Measurements from ENCODE around the gene CHRNB2. TPM values are rescaled to one million over a fixed set of nuclear protein-coding genes. Genes with fewer than 3 reads are reported as not detected.

CHRNB2 gene
- total and polyA plus RNA-seq, 9 of the 15 experiments (the other 6 are each of a cell fraction or from before 2014, with no cell fraction given): 0.01 TPM; not detected in 8

DNA sequence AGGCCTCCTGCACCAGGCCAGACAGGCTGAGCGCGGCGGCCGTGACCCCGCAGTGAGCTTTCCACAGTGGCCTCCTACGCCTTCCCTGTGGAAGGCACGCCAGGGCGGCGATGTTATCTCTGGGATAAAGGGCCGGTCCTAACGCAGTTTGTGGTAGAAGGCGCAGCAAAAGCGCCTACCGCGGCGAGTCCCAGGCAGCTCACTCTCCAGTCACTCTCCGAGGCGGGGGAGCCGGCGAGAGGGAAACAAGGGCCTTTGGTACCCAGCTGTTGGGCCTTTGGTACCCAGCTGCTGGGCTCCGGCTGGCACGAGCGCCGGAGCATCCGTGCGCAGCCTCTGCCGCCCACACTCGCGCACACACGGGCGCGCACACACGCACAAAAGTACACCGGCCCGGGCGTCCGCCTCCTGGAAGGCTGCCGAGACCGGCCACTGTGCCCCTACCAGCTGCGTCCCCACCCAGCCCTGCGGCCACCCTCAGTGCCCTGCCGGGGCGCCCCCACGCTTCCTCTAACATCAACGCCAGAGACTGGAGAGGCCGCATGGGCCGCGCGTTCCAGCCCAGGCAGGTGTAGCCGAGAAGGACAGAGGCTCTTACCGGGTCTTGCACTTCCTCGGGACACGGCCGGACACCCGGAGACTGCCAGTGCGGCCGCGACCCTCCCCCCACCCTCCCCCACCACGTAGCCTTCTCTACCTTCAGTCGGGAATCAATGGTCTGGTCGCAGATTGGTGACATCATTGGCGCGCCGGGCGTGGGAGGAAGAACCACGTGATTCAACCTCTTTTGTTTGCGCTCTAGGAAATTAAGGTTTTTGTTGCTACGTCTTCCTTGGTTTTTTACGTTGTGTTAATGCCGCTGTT is 59.9 kb downstream of the CHRNB2 start (continued):
- TF ChIP-seq SRSF9 (IDR thresholded peaks at IDR 0.05; ENCODE audit: borderline replicate concordance, low read depth, low read length) (no peak), SOX6 (IDR thresholded peaks at IDR 0.05) (peak; percentile 60), MTA1 (IDR thresholded peaks at IDR 0.05; ENCODE audit: borderline replicate concordance) (peak; percentile 99), HNRNPLL (IDR thresholded peaks at IDR 0.05; ENCODE audit: low read depth, low read length, poor library complexity, severe bottlenecking) (peak; percentile 93), RHOXF2B (CRISPR knock-in tag; conservative IDR thresholded peaks at IDR 0.05) (no peak), KDM5B (IDR thresholded peaks at IDR 0.05; ENCODE audit: insufficient replicate concordance, low read depth, low read length) (peak; percentile 90), ZNF668 (CRISPR knock-in tag; IDR thresholded peaks at IDR 0.05) (no peak), MYNN (IDR thresholded peaks at IDR 0.05) (no peak), MYNN (CRISPR knock-in tag; IDR thresholded peaks at IDR 0.05) (no peak), CREM (IDR thresholded peaks at IDR 0.05; ENCODE audit: low read depth) (peak; percentile 99), ESRRA (IDR thresholded peaks at IDR 0.05; ENCODE audit: borderline replicate concordance, low read depth) (peak; percentile 29; the same call in 1 of the 2 replicates), KAT2B (IDR thresholded peaks at IDR 0.05; ENCODE audit: low read depth, low read length) (no peak), POLR2H (tag; IDR thresholded peaks at IDR 0.05; ENCODE audit: low read depth) (0 out of 2 replicates have a peak, but pooled peaks have one; percentile 57), MXI1 (IDR thresholded peaks at IDR 0.05; ENCODE audit: low read depth, low read length) (no peak)
- TF ChIP-seq, protein P1, sequence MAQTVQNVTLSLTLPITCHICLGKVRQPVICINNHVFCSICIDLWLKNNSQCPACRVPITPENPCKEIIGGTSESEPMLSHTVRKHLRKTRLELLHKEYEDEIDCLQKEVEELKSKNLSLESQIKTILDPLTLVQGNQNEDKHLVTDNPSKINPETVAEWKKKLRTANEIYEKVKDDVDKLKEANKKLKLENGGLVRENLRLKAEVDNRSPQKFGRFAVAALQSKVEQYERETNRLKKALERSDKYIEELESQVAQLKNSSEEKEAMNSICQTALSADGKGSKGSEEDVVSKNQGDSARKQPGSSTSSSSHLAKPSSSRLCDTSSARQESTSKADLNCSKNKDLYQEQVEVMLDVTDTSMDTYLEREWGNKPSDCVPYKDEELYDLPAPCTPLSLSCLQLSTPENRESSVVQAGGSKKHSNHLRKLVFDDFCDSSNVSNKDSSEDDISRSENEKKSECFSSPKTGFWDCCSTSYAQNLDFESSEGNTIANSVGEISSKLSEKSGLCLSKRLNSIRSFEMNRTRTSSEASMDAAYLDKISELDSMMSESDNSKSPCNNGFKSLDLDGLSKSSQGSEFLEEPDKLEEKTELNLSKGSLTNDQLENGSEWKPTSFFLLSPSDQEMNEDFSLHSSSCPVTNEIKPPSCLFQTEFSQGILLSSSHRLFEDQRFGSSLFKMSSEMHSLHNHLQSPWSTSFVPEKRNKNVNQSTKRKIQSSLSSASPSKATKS (CRISPR knock-in tag; IDR thresholded peaks at IDR 0.05): no peak
- TF ChIP-seq, protein P2, sequence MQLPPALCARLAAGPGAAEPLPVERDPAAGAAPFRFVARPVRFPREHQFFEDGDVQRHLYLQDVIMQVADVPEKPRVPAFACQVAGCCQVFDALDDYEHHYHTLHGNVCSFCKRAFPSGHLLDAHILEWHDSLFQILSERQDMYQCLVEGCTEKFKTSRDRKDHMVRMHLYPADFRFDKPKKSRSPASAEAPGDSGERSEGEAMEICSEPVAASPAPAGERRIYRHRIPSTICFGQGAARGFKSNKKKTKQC (CRISPR knock-in tag; IDR thresholded peaks at IDR 0.05): no peak
- TF ChIP-seq, protein P3, sequence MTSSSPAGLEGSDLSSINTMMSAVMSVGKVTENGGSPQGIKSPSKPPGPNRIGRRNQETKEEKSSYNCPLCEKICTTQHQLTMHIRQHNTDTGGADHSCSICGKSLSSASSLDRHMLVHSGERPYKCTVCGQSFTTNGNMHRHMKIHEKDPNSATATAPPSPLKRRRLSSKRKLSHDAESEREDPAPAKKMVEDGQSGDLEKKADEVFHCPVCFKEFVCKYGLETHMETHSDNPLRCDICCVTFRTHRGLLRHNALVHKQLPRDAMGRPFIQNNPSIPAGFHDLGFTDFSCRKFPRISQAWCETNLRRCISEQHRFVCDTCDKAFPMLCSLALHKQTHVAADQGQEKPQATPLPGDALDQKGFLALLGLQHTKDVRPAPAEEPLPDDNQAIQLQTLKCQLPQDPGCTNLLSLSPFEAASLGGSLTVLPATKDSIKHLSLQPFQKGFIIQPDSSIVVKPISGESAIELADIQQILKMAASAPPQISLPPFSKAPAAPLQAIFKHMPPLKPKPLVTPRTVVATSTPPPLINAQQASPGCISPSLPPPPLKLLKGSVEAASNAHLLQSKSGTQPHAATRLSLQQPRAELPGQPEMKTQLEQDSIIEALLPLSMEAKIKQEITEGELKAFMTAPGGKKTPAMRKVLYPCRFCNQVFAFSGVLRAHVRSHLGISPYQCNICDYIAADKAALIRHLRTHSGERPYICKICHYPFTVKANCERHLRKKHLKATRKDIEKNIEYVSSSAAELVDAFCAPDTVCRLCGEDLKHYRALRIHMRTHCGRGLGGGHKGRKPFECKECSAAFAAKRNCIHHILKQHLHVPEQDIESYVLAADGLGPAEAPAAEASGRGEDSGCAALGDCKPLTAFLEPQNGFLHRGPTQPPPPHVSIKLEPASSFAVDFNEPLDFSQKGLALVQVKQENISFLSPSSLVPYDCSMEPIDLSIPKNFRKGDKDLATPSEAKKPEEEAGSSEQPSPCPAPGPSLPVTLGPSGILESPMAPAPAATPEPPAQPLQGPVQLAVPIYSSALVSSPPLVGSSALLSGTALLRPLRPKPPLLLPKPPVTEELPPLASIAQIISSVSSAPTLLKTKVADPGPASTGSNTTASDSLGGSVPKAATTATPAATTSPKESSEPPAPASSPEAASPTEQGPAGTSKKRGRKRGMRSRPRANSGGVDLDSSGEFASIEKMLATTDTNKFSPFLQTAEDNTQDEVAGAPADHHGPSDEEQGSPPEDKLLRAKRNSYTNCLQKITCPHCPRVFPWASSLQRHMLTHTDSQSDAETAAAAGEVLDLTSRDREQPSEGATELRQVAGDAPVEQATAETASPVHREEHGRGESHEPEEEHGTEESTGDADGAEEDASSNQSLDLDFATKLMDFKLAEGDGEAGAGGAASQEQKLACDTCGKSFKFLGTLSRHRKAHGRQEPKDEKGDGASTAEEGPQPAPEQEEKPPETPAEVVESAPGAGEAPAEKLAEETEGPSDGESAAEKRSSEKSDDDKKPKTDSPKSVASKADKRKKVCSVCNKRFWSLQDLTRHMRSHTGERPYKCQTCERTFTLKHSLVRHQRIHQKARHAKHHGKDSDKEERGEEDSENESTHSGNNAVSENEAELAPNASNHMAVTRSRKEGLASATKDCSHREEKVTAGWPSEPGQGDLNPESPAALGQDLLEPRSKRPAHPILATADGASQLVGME (CRISPR knock-in tag; IDR thresholded peaks at IDR 0.05): no peak
- TF ChIP-seq, protein P4, sequence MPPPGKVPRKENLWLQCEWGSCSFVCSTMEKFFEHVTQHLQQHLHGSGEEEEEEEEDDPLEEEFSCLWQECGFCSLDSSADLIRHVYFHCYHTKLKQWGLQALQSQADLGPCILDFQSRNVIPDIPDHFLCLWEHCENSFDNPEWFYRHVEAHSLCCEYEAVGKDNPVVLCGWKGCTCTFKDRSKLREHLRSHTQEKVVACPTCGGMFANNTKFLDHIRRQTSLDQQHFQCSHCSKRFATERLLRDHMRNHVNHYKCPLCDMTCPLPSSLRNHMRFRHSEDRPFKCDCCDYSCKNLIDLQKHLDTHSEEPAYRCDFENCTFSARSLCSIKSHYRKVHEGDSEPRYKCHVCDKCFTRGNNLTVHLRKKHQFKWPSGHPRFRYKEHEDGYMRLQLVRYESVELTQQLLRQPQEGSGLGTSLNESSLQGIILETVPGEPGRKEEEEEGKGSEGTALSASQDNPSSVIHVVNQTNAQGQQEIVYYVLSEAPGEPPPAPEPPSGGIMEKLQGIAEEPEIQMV (tag; conservative IDR thresholded peaks at IDR 0.05; ENCODE audit: low read depth): no peak
